Left renal cortex interstitium (tissue), 4 donors: ENCODE measurements around the gene CASP4. TPM values are rescaled to one million over a fixed set of nuclear protein-coding genes. Genes with fewer than 3 reads are reported as not detected.
"Not testable (repeated sequence)": the region's sequence is repeated elsewhere in the genome, so short reads cannot be mapped to it uniquely, and the experiment has no call there.

Experiments
- DNase-seq, 4 donors: peaks; one replicate each; pipeline ENCODE4 v3.0.0-alpha.2; 2013; ENCODE audit warnings: low read depth in 4 of 4, low spot score in 2 of 4, missing footprints in 1 of 4
- polyA plus RNA-seq, 4 donors: library from polyadenylated mRNA; unstranded; fragments of 120-200 nt; gene quantifications; one replicate each; pipeline ENCODE4 v1.2.1, GENCODE V29; 2013; ENCODE audit not compliant: insufficient read length in 4 of 4

Gene CASP4
- 10 to 100 TPM; 15.9 to 28.6 (median 18.6) TPM for polyA plus RNA-seq

DNA sequence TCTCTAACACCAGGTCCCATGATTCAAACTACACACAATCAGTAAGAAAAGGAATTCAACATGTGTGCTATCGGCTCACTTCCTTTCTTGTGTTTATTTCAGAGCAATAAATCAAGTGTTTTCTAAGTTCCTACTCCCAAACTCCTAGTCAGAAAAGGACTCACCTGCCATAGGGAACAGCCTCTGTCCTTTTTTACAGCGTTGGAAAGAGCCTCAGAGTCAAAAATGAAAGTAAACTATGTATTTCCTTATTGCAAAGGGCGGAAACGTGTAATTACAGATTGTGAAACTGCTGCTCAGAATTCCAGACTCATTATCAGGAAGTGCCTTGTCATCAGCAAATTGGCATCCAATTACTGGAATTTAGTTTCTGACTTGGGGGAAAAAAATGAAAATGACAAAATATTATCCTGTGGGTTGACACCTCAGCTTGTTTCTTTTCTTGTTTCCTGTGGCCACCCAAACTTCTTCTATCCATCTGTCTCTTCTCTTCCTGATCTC, at the start of gene CASP4:
Gene CASP4, minus strand, starts transcription at position 220 of the 501 bp plus-strand sequence. Its CDS starts 49 bp downstream, at position 171.
- DNase-seq, result peak in 2 of 4 donors; percentile 21 to 23

- no peak for DNase-seq
Observed at GRCh38 chr11:105007463-105007862, 39.1 kb upstream of the CASP4 start.

DNA sequence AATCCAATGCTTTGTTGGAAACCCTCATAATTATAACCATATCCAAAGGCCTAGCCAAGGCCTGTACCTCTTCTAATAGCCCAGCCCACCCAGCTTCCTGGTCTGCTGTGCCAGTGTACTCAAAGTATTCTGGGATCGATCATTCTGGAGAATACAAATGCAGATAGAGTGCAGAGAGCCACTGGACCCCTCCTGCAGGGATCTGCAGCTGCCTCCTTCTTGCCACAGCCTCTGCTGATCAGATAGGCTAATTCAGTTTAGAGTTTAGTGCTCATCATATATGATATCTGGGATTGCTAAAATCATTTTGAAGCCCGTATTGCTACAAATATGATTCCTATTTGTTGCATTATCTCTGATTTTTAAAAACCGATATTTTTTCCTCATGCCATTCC, 37.1 kb upstream of the CASP4 start:
- no peak for DNase-seq

DNA sequence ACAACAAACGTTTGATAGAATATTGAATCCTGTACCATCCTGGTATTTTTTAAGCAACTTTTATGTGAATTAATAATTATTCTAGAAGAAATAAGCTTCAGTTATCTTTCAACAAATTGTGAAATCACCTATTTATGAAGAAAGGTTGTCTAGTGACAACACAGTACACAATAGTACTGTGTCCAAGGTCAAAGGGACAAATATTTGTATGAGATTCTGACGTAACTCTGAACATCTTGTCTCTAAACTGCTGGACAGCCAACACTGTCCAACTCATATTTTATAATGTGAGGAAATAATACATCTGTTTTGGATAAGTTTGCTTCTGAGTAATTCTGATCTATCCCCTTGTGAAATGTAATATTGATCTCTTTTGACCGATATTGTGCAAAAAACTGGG, 35.6 kb upstream of the CASP4 start:
- no peak for DNase-seq

GRCh38 chr11:105003151-105003550, 34.8 kb upstream of the CASP4 start:
- no peak for DNase-seq

DNA sequence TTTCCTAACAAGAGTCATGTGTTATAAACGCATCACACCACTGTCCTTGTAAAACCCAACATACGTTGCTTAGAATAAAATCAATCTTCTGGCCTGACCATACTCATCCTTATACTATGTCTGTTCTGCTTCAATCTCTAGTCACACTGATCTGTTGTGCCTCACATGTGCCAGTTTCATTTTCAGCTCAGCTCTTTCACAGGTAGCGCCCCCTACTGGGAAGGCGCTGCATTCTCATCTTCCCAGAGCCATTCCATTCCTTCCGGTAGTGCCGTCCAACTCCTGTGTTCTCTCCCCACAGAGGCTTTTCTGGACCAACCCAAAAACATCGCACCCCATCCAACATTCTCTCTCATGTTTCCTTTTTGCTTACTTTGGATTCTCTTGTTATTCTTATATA, 32.4 kb upstream of the CASP4 start:
- no peak for DNase-seq

GRCh38 chr11:105000167-105000566, 31.8 kb upstream of the CASP4 start:
- no peak for DNase-seq

DNA sequence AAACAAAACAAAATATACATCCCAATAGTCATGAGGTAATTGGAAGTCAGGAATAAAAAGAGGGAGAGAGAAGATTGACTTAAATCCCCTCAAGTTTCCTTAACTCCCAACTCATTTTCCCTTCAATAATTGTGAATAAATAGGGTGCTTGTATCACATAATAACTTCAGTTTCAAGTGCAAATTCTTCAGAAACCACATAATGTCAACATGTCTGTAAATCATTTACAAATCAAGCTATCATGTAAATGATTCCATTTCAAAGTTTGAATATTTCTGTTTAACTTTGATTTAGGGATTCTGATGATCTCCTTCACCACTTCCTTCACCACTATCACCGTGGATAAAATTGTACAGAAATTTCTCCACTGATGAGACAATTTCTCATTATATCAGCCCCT, 31.3 kb upstream of the CASP4 start:
- no peak for DNase-seq

DNA sequence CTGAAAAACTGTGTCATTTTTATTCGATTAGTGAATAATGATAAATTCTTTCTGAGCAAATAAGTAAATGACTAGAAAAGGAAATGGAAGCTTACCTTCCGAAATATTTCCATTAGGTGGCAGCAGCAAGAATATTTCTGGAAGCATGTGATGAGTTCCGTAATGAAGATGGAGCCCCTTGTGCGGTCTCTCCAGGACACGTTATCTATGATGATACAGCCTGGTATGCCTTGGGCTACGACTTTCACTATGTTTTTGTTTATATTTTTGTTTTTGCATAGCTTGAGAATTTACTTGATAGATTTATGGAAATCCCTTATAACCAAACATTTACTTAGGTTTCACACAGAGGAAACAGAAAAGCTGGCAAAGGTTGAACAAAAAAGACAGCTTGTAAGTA, 28.9 kb upstream of the CASP4 start:
- no peak for DNase-seq

DNA sequence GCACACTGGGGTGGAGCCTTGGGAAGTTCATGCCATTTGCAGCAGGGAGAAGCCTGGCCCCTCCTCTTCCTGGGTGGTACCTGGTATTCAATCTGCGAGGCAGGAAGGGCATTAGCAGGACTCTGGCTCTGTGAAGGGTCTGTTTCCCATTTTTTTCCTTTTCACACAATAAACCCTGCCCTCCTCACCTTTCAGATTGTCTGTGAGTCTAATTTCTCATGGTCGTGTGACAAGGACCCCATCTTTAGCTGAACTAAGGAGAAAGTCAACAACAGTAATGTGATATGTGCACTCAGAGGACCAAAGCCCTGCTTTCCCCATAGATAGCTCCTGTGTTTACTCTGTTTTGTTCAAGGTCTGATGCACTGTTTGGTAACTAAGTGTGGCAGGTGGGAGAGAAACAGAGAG, 26.6 kb upstream of the CASP4 start:
- DNase-seq, result peak in 1 of 4 donors; percentile 0

DNA sequence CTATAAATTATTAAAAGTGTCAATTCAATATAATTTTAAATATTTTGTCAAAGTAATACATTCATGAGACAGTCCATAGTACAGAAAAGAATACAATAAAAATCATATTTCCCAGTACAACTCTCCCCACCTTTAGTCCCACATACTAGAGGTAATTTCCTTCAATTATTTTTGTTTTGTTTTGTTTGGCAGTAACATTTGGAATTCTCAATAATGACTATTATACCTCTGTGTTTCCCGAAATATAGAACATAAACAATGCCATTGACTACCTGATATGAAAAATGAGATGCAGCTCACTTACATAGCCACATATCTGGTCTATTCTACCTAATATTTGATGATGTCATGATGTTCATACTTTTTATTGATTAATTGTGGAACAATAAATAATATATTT, 24.4 kb upstream of the CASP4 start:
- no peak for DNase-seq

GRCh38 chr11:104991994-104992393, 23.6 kb upstream of the CASP4 start:
- DNase-seq, result no peak

GRCh38 chr11:104984808-104985207, 16.4 kb upstream of the CASP4 start:
- DNase-seq, result no peak

DNA sequence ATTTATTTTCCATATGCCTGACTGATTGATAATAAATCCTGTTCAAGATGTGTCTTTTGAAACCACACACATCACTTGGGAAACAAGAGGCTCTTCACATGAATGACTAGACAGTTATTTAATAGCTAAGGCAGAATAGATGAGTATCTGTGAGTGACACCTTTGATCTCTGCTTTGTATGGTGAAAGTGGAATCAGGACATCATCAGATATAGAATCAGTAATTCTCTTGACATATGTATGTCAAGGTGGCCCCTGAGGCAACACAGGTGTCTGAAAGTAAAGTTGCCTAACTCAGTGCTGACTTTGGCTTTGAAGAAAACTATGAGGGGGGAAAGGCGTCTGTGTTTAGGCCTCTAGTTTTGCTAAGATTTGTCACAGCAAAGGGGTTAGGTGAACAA, 11.5 kb upstream of the CASP4 start:
- no peak for DNase-seq

DNA sequence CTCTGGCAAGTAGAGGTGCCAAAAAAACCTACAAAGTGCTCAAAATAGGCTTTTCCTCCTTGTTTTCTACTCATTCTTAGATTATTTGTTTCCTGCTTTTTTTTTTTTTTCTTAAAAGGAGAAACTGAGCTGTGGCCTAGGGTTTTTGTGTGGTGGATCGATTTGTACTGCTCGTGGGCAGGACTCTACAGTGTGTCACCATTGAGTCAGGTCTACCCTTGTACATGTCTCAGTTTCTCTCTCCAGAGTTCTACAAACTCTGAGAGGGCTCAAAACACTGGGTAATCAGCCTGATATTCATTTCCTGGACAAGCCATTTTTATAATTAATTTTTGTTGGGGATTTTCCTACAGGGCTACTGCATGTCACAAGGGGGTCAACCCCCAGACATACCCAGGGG, 5.2 kb upstream of the CASP4 start:
- DNase-seq, result no peak

- DNase-seq, result not testable (repeated sequence)
Observed at GRCh38 chr11:104972924-104973323, 4.5 kb upstream of the CASP4 start.

DNA sequence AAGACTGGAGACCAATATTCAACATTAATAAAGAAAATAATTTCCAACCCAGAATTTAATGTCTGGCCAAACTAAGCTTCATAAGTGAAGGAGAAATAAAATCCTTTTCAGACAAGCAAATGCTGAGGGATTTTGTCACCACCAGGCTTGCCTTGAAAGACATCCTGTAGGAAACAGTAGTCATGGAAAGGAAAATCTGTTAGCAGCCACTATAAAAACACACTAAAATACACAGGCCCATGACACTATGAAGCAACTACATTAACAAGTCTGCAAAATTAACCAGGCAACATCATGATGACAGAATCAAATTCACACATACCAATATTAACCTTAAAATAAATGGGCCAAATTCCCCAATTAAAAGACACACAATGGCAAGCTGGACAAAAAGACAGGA, 2.4 kb upstream of the CASP4 start:
- DNase-seq, result no peak

- DNase-seq, result no peak
Observed at GRCh38 chr11:104968856-104969776, 742 bp upstream of the CASP4 start.

GRCh38 chr11:104967534-104968354, 630 bp downstream of the CASP4 start:
- DNase-seq, result no peak

DNA sequence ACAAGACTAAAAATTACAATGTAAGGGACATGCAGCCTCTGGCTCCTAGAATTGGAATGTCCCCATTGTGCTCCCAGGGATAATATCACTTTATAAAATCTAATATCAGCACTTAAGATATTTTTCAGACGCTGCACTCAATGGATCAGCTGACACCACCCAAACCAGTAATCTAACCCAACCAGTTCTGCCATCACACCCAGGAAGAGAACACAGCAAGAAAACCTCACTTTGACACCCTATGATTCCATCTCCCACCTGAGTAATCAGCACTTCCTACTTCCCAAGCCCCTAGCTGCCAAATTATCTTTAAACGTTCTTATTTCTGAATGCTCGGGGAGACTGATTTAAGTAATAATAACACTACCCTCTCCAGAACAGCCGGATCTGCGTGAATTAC, 2.6 kb downstream of the CASP4 start:
- no peak for DNase-seq

GRCh38 chr11:104964247-104964646, 4.1 kb downstream of the CASP4 start:
- DNase-seq, result no peak
